ENCODE results near the gene SCN1B.
"Not testable (repeated sequence)": the region's sequence is repeated elsewhere in the genome, so short reads cannot be mapped to it uniquely, and the experiment has no call there.

The SCN1B gene

GRCh38 chr19:35006999-35007365, 23.3 kb upstream of the SCN1B start:
- H3K4me3 ChIP-seq (ENCODE audit: low read depth, low read length), result no peak overlapping the region
- TF ChIP-seq CTCF (IDR thresholded peaks at IDR 0.05; ENCODE audit: low read depth, low read length), result no peak
- in situ Hi-C loops (cut with HindIII; ENCODE audit: low sequenced_read_pairs), result no loop called here
- DNase-seq (ENCODE audit: low read depth, low spot score), result no peak

GRCh38 chr19:35007427-35007826, 22.8 kb upstream of the SCN1B start:
- H3K4me3 ChIP-seq (ENCODE audit: low read depth, low read length); in situ Hi-C loops (cut with HindIII; ENCODE audit: low sequenced_read_pairs); DNase-seq (ENCODE audit: low read depth, low spot score): not testable (repeated sequence)

GRCh38 chr19:35008891-35009341, 21.4 kb upstream of the SCN1B start:
- DNase-seq (ENCODE audit: low read depth, low spot score), result no peak
- H3K4me3 ChIP-seq (ENCODE audit: low read depth, low read length), result no peak overlapping the region
- no peak for TF ChIP-seq CTCF (IDR thresholded peaks at IDR 0.05; ENCODE audit: low read depth, low read length)
- in situ Hi-C loops (cut with HindIII; ENCODE audit: low sequenced_read_pairs), result no loop called here

- in situ Hi-C loops (cut with HindIII; ENCODE audit: low sequenced_read_pairs), result no loop called here
- no peak for TF ChIP-seq CTCF (IDR thresholded peaks at IDR 0.05; ENCODE audit: low read depth, low read length)
These were observed 20.6 kb upstream of the SCN1B start for GRCh38 chr19:35009424-35010415.

GRCh38 chr19:35011091-35011689, 19.1 kb upstream of the SCN1B start:
- no peak overlapping the region for H3K4me3 ChIP-seq (ENCODE audit: low read depth, low read length)
- no peak for DNase-seq (ENCODE audit: low read depth, low spot score)
- in situ Hi-C loops (cut with HindIII; ENCODE audit: low sequenced_read_pairs), result no loop called here
- no peak for TF ChIP-seq CTCF (IDR thresholded peaks at IDR 0.05; ENCODE audit: low read depth, low read length)

More at GRCh38 chr19:35009424-35010415, 20.6 kb upstream of the SCN1B start:
- no peak for DNase-seq (ENCODE audit: low read depth, low spot score)
- no peak overlapping the region for H3K4me3 ChIP-seq (ENCODE audit: low read depth, low read length)

- in situ Hi-C loops (cut with HindIII; ENCODE audit: low sequenced_read_pairs), result no loop called here
- no peak overlapping the region for H3K4me3 ChIP-seq (ENCODE audit: low read depth, low read length)
- DNase-seq (ENCODE audit: low read depth, low spot score), result no peak
- no peak for TF ChIP-seq CTCF (IDR thresholded peaks at IDR 0.05; ENCODE audit: low read depth, low read length)
These were observed 18.3 kb upstream of the SCN1B start for GRCh38 chr19:35011737-35012682.

Data from astrocyte of the spinal cord (primary cell).